Transverse colon (tissue), 4 donors: ENCODE results near the gene OR56A4. TPM values are rescaled to one million over a fixed set of nuclear protein-coding genes. Genes with fewer than 3 reads are reported as not detected.

Source experiments
- DNase-seq: peaks from one replicate; pipeline ENCODE4 v3.0.0-alpha.2; 2019
- H3K27ac ChIP-seq, 4 donors: fragments of 200-600 bp; sonication (generic); 2 replicates each; pipeline ENCODE4 v1.5.1; 2016 to 2018; ENCODE audit warnings: inconsistent platforms in 4 of 4
- H3K27me3 ChIP-seq: fragments of 200-600 bp; sonication (generic); 2 replicates; pipeline ENCODE4 v1.5.1; 2017; ENCODE audit warnings: inconsistent platforms
- H3K36me3 ChIP-seq, 4 donors: fragments of 200-600 bp; sonication (generic); 2 replicates each; pipeline ENCODE4 v1.5.1; 2017 to 2019; ENCODE audit warnings: inconsistent platforms in 4 of 4
- H3K4me1 ChIP-seq, 4 donors: fragments of 200-600 bp; sonication (generic); 2 replicates each; pipeline ENCODE4 v1.5.1; 2017 to 2020; ENCODE audit warnings: inconsistent platforms in 4 of 4
- H3K4me3 ChIP-seq, 4 donors: fragments of 200-600 bp; sonication (generic); 1 replicate in 1 of 4; 2 replicates in 3 of 4; pipeline versions ENCODE4 v1.5.1 to v1.6.1; 2017 to 2019; ENCODE audit warnings: inconsistent platforms in 4 of 4
- H3K9me3 ChIP-seq, 2 donors: fragments of 200-600 bp; sonication (generic); 2 replicates each; pipeline ENCODE4 v1.5.1; 2017 to 2019; ENCODE audit warnings: inconsistent platforms in 2 of 2
- EP300 ChIP-seq: sonication (generic); formaldehyde crosslinking; IDR thresholded peaks from one replicate; pipeline ENCODE4 v1.6.1; 2017; ENCODE audit warnings: antibody characterized with exemption, low read depth
- POLR2A ChIP-seq: fragments of 450-650 bp; IDR thresholded peaks from one replicate; pipeline ENCODE4 v1.6.1; 2016; ENCODE audit warnings: antibody characterized with exemption, mild to moderate bottlenecking, moderate library complexity
- POLR2AphosphoS5 ChIP-seq, 3 donors: sonication (generic); formaldehyde crosslinking; IDR thresholded peaks; one replicate each; pipeline ENCODE4 v1.6.1; 2016; ENCODE audit warnings: antibody characterized with exemption in 3 of 3
- WGBS, 2 donors: methylation state at CpG; one replicate each; pipeline ENCODE4 v1.1.5; 2018; ENCODE audit warnings: low coverage in 1 of 2; 5-methylcytosine and 5-hydroxymethylcytosine counted together
- in situ Hi-C, 4 donors: fragments of 200-750 bp; cut with MboI; loops; one replicate each; pipeline versions ENCODE4 v1.15.0 to v1.15.1; 2017; ENCODE audit warnings: low sequenced_read_pairs in 3 of 4, low pct_ligation_motif_present in 1 of 4, low pct_unique_long_range_greater_than_20kb in 1 of 4
- intact Hi-C: fragments of 100-400 bp; cut with DNase I; formaldehyde crosslinking; loops from one replicate; pipeline ENCODE4 v1.15.1; 2023; ENCODE audit warnings: low total_unique reads
- total RNA-seq, 4 donors: library from RNA; depleted of rRNA; stranded (reverse); fragments of >200 nt; gene quantifications; one replicate each; pipeline ENCODE4 v1.1.0, GENCODE V29; 2016
- TF ChIP-seq, protein P1 (sequence below), 5 experiments: fragments of 200-600 bp in 3 of 5; fragments of 450-650 bp in 2 of 5; sonication (generic) in 3 of 5; IDR thresholded peaks; 1 replicate in 2 of 5; 2 replicates in 3 of 5; pipeline ENCODE4 v1.5.1; 2016 to 2017; ENCODE audit warnings: antibody characterized with exemption in 5 of 5, inconsistent platforms in 3 of 5, mild to moderate bottlenecking in 2 of 5, moderate library complexity in 1 of 5

The OR56A4 gene
- total RNA-seq, 4 donors from 2014 or later = 0.14 TPM; not detected in 3

DNA sequence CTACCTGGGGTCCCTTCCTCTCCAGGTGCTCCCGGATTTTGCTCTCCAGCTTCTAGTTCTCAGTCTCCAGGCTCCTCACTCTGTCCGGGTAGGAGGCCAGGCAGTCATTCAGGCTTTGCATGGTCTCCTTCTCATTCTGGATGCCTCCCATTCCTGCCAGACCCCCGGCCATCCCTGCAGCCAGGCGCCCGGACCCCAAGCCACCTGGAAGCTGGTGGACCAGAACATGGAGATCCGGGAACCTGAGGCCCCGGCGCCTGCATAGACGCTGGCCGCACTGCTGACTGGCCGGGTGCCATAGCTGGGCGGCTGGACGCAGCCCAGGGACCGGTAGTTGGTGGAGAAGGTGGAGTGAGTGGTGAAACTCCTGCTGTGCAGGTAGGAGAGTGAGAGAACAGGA, 12.0 kb downstream of the OR56A4 start:
- DNase-seq = no peak
- no peak overlapping the region for H3K27ac ChIP-seq
- no peak for TF ChIP-seq POLR2AphosphoS5 (IDR thresholded peaks at IDR 0.05)
- TF ChIP-seq, protein P1, sequence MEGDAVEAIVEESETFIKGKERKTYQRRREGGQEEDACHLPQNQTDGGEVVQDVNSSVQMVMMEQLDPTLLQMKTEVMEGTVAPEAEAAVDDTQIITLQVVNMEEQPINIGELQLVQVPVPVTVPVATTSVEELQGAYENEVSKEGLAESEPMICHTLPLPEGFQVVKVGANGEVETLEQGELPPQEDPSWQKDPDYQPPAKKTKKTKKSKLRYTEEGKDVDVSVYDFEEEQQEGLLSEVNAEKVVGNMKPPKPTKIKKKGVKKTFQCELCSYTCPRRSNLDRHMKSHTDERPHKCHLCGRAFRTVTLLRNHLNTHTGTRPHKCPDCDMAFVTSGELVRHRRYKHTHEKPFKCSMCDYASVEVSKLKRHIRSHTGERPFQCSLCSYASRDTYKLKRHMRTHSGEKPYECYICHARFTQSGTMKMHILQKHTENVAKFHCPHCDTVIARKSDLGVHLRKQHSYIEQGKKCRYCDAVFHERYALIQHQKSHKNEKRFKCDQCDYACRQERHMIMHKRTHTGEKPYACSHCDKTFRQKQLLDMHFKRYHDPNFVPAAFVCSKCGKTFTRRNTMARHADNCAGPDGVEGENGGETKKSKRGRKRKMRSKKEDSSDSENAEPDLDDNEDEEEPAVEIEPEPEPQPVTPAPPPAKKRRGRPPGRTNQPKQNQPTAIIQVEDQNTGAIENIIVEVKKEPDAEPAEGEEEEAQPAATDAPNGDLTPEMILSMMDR (IDR thresholded peaks at IDR 0.05) = no peak
- TF ChIP-seq POLR2A = no peak
- no peak for TF ChIP-seq EP300
- H3K9me3 ChIP-seq = no peaks in the 10 kb centered on the region
- intact Hi-C loops = no loop called here
- 45 to 88% methylated on average over 2 to 14 of the region's 14 CpGs for WGBS, 2 donors
- no peaks in the 10 kb centered on the region for H3K4me1 ChIP-seq
- peaks cover 5% of the 10 kb centered on the region for H3K27me3 ChIP-seq
- H3K4me3 ChIP-seq = no peak overlapping the region
- no peaks in the 10 kb centered on the region for H3K36me3 ChIP-seq
- in situ Hi-C loops = no loop called here

- Histone ChIP-seq H3K27me3 (peaks cover 6% of the 10 kb centered on the region), H3K9me3 (no peaks in the 10 kb centered on the region), H3K4me3 (no peak overlapping the region), H3K4me1 (no peaks in the 10 kb centered on the region), H3K36me3 (no peaks in the 10 kb centered on the region), H3K27ac (no peak overlapping the region)
- intact Hi-C loops = no loop called here
- no peak for DNase-seq
- WGBS, 2 donors = 53 to 83% methylated on average over 1 to 3 of the region's 3 CpGs
- TF ChIP-seq EP300 = no peak
- TF ChIP-seq, protein P1 (IDR thresholded peaks at IDR 0.05) = peak in 4 of 5 experiments; percentile 34 to 48 (median 46)
- in situ Hi-C loops = no loop called here
Measured at GRCh38 chr11:5992604-5993251, 14.0 kb downstream of the OR56A4 start.

DNA sequence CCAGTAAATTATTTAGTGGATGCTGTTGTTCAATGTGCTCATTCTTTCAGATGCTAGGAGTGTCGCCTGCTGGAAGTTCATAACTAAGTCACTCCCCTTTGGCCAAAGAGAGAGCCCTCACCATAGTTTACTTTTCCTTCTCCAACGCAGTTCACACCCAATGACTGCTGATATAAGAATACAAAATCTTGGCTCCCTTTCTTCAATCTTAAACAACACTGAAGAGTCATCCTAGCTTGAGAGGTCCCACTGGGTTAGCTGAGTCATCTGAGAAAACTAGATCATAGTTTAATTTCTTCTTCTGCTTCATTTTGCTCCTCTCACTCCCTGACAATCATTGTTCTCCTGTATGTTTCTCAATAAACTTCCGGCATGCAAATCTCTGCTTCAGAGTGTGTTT, 14.6 kb downstream of the OR56A4 start:
- Histone ChIP-seq H3K4me3 (no peak overlapping the region), H3K4me1 (no peaks in the 10 kb centered on the region), H3K36me3 (no peaks in the 10 kb centered on the region), H3K27me3 (peaks cover 6% of the 10 kb centered on the region), H3K9me3 (no peaks in the 10 kb centered on the region), H3K27ac (no peak overlapping the region)
- in situ Hi-C loops = no loop called here
- 52 to 70% methylated on average over 3 of the region's 3 CpGs for WGBS, 2 donors
- DNase-seq = no peak
- intact Hi-C loops = no loop called here
- TF ChIP-seq POLR2AphosphoS5 (IDR thresholded peaks at IDR 0.05) (no peak), POLR2A (no peak), EP300 (no peak)
- TF ChIP-seq, protein P1 (IDR thresholded peaks at IDR 0.05) = no peak

DNA sequence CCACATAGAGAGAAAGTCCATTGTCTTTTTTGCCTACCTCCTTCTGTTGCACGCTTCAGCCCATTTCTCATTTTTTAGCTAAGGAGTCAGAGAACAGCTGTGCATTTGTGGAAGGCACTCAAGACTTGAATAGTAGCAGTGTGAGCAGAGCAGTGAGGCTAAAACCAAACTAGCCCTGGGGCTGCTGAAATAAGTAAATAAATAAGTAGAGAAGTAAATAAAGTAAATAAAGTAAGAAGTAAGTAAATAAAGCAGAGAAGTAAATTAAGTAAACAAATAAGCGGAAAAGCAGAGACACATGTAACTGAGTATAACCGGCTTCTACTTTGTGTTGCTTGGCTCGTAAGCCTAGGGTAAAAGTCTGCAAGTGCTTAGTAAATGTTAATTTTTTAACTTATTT, 17.5 kb downstream of the OR56A4 start:
- no peak for DNase-seq
- 64 to 75% methylated on average over 3 to 4 of the region's 4 CpGs for WGBS, 2 donors
- Histone ChIP-seq H3K27me3 (peaks cover 6% of the 10 kb centered on the region), H3K36me3 (no peaks in the 10 kb centered on the region), H3K9me3 (no peaks in the 10 kb centered on the region), H3K4me3 (no peak overlapping the region), H3K4me1 (no peaks in the 10 kb centered on the region), H3K27ac (no peak overlapping the region)
- intact Hi-C loops (no loop called here), in situ Hi-C loops (no loop called here)
- TF ChIP-seq POLR2A = no peak
- no peak for TF ChIP-seq POLR2AphosphoS5 (IDR thresholded peaks at IDR 0.05)
- TF ChIP-seq, protein P1 (IDR thresholded peaks at IDR 0.05) = no peak
- TF ChIP-seq EP300 = no peak
